Sigmoid colon (tissue), 4 donors: Measurements from ENCODE around the gene APOB.

Experiments used
- CTCF ChIP-seq, 4 experiments: fragments of 450-650 bp in 3 of 4; fragments of 200-600 bp in 1 of 4; IDR thresholded peaks; one replicate each; pipeline ENCODE4 v1.5.1; 2016 to 2019; ENCODE audit warnings: antibody characterized with exemption in 4 of 4, mild to moderate bottlenecking in 3 of 4, moderate library complexity in 2 of 4
- EP300 ChIP-seq, 4 donors: sonication (generic); formaldehyde crosslinking; IDR thresholded peaks; one replicate each; pipeline ENCODE4 v1.6.1; 2017; ENCODE audit warnings: antibody characterized with exemption in 4 of 4
- POLR2A ChIP-seq, 2 donors: fragments of 450-650 bp; IDR thresholded peaks; one replicate each; pipeline ENCODE4 v1.6.1; 2016; ENCODE audit warnings: antibody characterized with exemption in 2 of 2, mild to moderate bottlenecking in 2 of 2, moderate library complexity in 2 of 2

- TF ChIP-seq CTCF (IDR thresholded peaks at IDR 0.05) (no peak), POLR2A (IDR thresholded peaks at IDR 0.05) (no peak), EP300 (IDR thresholded peaks at IDR 0.05) (no peak)
These were observed 60.0 kb downstream of the APOB start for GRCh38 chr2:20983844-20984243.
